Measurements from ENCODE around the gene MSRB1.

DNA sequence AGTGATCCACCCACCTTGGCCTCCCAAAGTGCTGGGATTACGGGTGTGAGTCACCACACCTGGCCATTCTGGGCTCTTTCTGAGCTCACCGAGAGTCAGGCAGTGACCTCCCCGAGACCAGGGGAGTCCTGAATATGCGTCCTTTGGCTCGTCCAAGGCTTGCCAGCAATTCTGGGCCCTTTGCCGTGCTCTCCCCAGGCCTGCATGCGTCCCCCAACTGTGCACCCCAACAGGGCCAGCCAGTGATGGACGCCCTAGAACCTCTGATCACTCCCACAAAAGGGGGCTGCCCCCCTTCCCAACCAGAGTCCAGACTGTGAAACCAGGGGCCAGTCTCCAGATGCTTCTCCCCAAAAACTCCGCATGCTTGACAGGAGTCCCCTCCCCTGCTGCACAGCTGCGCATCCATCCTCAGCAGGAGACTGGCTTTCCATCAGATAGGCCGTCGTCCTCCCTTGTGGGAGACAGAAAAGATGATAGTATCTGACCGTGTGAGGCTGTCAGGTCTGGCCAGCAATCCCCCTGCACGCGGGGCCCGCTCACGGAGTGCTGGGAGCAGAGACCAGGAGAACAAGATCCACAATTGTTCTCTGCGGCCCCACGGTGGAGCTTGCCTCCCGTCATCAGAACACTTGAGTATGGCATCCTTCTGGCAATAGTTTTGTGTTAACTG lies 40.3 kb downstream of the MSRB1 start:
- TF ChIP-seq, protein P1, sequence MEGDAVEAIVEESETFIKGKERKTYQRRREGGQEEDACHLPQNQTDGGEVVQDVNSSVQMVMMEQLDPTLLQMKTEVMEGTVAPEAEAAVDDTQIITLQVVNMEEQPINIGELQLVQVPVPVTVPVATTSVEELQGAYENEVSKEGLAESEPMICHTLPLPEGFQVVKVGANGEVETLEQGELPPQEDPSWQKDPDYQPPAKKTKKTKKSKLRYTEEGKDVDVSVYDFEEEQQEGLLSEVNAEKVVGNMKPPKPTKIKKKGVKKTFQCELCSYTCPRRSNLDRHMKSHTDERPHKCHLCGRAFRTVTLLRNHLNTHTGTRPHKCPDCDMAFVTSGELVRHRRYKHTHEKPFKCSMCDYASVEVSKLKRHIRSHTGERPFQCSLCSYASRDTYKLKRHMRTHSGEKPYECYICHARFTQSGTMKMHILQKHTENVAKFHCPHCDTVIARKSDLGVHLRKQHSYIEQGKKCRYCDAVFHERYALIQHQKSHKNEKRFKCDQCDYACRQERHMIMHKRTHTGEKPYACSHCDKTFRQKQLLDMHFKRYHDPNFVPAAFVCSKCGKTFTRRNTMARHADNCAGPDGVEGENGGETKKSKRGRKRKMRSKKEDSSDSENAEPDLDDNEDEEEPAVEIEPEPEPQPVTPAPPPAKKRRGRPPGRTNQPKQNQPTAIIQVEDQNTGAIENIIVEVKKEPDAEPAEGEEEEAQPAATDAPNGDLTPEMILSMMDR (IDR thresholded peaks at IDR 0.05 in 4 of 5, conservative IDR thresholded peaks at IDR 0.05 in 1 of 5): no peak
- TF ChIP-seq POLR2A (IDR thresholded peaks at IDR 0.05): no peak
